ENCODE measurements around the gene CDK5RAP1. TPM values are rescaled to one million over a fixed set of nuclear protein-coding genes. Genes with fewer than 3 reads are reported as not detected.

CDK5RAP1 gene
- total and polyA plus RNA-seq, 4 donors, result 11.3 to 22.1 (median 14.8) TPM

GRCh38 chr20:33352258-33353012 lies 48.9 kb downstream of the CDK5RAP1 start:
- H3K36me3 ChIP-seq (ENCODE audit: control insufficient read depth in 4 of 4, insufficient read depth in 3 of 4, low read depth in 1 of 4, low read length in 3 of 4), result peaks cover 0 to 14% (median 0%) of the 10 kb centered on the region in 4 donors
- no peak overlapping the region for H3K4me3 ChIP-seq (ENCODE audit: low read depth in 1 of 3, low read length in 3 of 3)
- no peak for TF ChIP-seq RXRA (IDR thresholded peaks at IDR 0.05)
- no peak for TF ChIP-seq FOXA2 (IDR thresholded peaks at IDR 0.05)
- no peak for TF ChIP-seq EGR1 (IDR thresholded peaks at IDR 0.05; ENCODE audit: low read depth in 2 of 2)
- TF ChIP-seq JUND (IDR thresholded peaks at IDR 0.05), result no peak
- no peak for TF ChIP-seq HNF4G (IDR thresholded peaks at IDR 0.05)
- no peak for TF ChIP-seq NR2F2 (IDR thresholded peaks at IDR 0.05)
- TF ChIP-seq FOXA1 (IDR thresholded peaks at IDR 0.05), result no peak
- no peak for TF ChIP-seq TAF1 (conservative IDR thresholded peaks at IDR 0.05)
- no peak for TF ChIP-seq CTCF (IDR thresholded peaks at IDR 0.05; ENCODE audit: low read depth, low read length, missing input control)
- no peak for TF ChIP-seq SP1 (IDR thresholded peaks at IDR 0.05)
- TF ChIP-seq ZBTB33 (IDR thresholded peaks at IDR 0.05), result no peak
- TF ChIP-seq GABPA (IDR thresholded peaks at IDR 0.05 in 1 of 2, conservative IDR thresholded peaks at IDR 0.05 in 1 of 2), result no peak
- TF ChIP-seq YY1 (IDR thresholded peaks at IDR 0.05), result no peak
- no peak for TF ChIP-seq RAD21 (IDR thresholded peaks at IDR 0.05)
- TF ChIP-seq HNF4A (conservative IDR thresholded peaks at IDR 0.05), result no peak
- TF ChIP-seq MAX (IDR thresholded peaks at IDR 0.05), result no peak
- TF ChIP-seq ATF3 (IDR thresholded peaks at IDR 0.05), result no peak
- no peak for TF ChIP-seq REST (IDR thresholded peaks at IDR 0.05)
- H3K27ac ChIP-seq (ENCODE audit: low read depth in 1 of 2, low read length in 2 of 2), result no peak overlapping the region
- no peaks in the 10 kb centered on the region for H3K9me3 ChIP-seq (ENCODE audit: control insufficient read depth in 4 of 4, low read length in 3 of 4)
- no peaks in the 10 kb centered on the region for H3K27me3 ChIP-seq (ENCODE audit: control insufficient read depth in 4 of 4, insufficient read depth in 4 of 4, low read length in 3 of 4)
- H3K9ac ChIP-seq (ENCODE audit: low read depth in 1 of 2, low read length in 2 of 2), result no peak overlapping the region
- H3K4me1 ChIP-seq (ENCODE audit: control insufficient read depth in 4 of 4, insufficient read depth in 4 of 4, low read length in 3 of 4), result no peaks in the 10 kb centered on the region
- WGBS, result 88% methylated on average over 16 of the region's 16 CpGs
- DNase-seq (ENCODE audit: low spot score), result no peak

Data from liver (tissue), 9 donors.